ENCODE data around the gene GIMAP5.
"Not testable (repeated sequence)": the region's sequence is repeated elsewhere in the genome, so short reads cannot be mapped to it uniquely, and the experiment has no call there.

Gene GIMAP5

GRCh38 chr7:150766334-150766709, 29.1 kb downstream of the GIMAP5 start:
- Mint-ChIP-seq H3K9me3 (peaks cover 12% of the 10 kb centered on the region), H3K27me3 (no peaks in the 10 kb centered on the region), H3K36me3 (ENCODE audit: low read depth) (peaks cover 65% of the 10 kb centered on the region), H3K4me1 (ENCODE audit: low read depth) (no peaks in the 10 kb centered on the region), H3K27ac (no peak overlapping the region), H3K4me3 (no peak overlapping the region)
- intact Hi-C loops (cut with micrococcal nuclease) = no loop called here

DNA sequence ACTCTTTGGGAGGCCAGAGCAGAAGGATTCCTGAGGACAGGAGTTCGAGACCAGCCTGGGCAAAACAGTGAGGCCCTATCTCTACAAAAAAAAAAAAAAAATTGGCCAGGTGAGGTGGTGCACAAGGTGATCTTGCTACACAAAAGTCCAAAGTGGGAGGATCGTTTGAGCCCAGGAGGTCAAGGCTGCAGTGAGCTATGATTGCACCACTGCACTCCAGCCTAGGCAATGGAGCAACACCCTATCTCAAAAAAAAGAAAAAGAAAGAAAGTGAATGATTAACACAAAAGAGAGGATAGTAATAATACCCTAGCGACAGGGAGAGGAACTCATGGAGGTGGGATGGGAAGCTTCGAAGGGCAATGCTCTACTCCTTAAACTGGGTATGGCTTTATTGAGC, 32.5 kb downstream of the GIMAP5 start:
- H3K9me3 Mint-ChIP-seq = peaks cover 18% of the 10 kb centered on the region
- H3K4me3 Mint-ChIP-seq = no peak overlapping the region
- peaks cover 75% of the 10 kb centered on the region for H3K36me3 Mint-ChIP-seq (ENCODE audit: low read depth)
- H3K4me1 Mint-ChIP-seq (ENCODE audit: low read depth) = peaks cover 5% of the 10 kb centered on the region
- no peak overlapping the region for H3K27ac Mint-ChIP-seq
- intact Hi-C loops (cut with micrococcal nuclease) = loop anchor here (10.0 kb wide), 1 partner anchor 215 kb away; no protein-coding TSS in a partner anchor
- no peaks in the 10 kb centered on the region for H3K27me3 Mint-ChIP-seq

DNA sequence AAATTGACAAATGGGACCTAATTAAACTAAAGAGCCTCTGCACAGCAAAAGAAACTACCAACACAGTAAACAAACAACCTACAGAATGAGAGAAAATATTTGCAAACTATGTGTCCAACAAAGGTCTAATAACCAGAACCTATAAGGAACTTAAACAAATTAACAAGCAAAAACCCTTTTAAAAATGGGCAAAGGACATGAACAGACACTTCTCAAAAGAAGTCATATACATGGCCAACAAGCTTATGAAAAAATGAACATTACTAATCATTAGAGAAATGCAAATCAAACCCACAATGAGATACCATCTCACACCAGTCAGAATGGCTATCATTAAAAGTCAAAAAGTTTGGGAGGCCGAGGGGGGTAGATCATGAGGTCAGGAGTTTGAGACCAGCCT, 36.9 kb downstream of the GIMAP5 start:
- peaks cover 24% of the 10 kb centered on the region for H3K9me3 Mint-ChIP-seq
- H3K36me3 Mint-ChIP-seq (ENCODE audit: low read depth) = peaks cover 81% of the 10 kb centered on the region
- H3K4me3 Mint-ChIP-seq, H3K27ac Mint-ChIP-seq, H3K27me3 Mint-ChIP-seq: not testable (repeated sequence)
- peaks cover 33% of the 10 kb centered on the region for H3K4me1 Mint-ChIP-seq (ENCODE audit: low read depth)
- intact Hi-C loops (cut with micrococcal nuclease) = loop anchor here (10.0 kb wide), 1 partner anchor 211 kb away; no protein-coding TSS in a partner anchor

DNA sequence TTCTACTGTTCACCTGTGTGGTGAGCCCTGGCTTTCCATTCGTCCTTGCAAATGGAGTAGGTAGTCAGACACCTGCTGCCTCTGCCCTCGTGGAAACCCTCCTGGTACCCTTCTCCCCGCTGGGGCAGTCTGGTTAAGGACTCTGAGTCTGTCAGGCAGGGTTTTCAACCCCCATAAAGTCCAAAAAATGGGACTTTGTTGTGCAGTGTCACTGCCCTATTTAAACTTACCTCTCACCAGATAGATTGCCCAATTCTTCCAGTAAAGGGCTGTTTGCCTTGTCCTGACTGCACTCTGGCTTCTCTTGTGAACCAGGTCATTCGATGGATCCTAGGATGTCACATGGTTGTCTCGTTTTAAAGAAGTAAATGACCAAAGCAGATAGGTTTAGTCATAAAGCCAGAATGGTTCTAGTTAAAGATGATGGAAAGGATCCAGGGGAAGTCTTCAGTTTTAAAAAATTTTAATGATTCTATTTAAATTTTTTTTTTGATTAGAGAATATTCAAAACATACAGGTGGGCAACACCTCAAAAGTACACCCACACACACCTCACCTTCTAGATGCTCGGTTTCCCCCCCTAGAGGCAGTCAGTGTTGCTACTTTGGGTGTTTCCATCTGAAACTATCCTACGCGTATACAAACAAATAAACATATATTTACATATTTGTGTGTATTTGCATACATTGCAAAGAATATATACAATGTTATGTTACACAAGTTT, 41.0 kb downstream of the GIMAP5 start:
- Mint-ChIP-seq H3K27ac (peak overlapping the region; percentile 18), H3K27me3 (no peaks in the 10 kb centered on the region), H3K4me1 (ENCODE audit: low read depth) (peaks cover 63% of the 10 kb centered on the region), H3K36me3 (ENCODE audit: low read depth) (peaks cover 71% of the 10 kb centered on the region), H3K4me3 (peak overlapping the region; percentile 7), H3K9me3 (peaks cover 20% of the 10 kb centered on the region)
- intact Hi-C loops (cut with micrococcal nuclease) = loop anchor here (2.0 to 10.0 kb wide), 2 partner anchors 23 to 207 kb away; partner anchors contain the start of genes TMEM176A and TMEM176B

GRCh38 chr7:150778738-150779301, 41.6 kb downstream of the GIMAP5 start:
- Mint-ChIP-seq H3K4me1 (ENCODE audit: low read depth) (peaks cover 61% of the 10 kb centered on the region), H3K9me3 (peaks cover 14% of the 10 kb centered on the region), H3K27me3 (no peaks in the 10 kb centered on the region), H3K4me3 (peak overlapping the region; percentile 61), H3K36me3 (ENCODE audit: low read depth) (peaks cover 65% of the 10 kb centered on the region), H3K27ac (peak overlapping the region; percentile 72)
- intact Hi-C loops (cut with micrococcal nuclease) = loop anchor here (1.0 to 10.0 kb wide), 3 partner anchors 22 to 206 kb away; partner anchors contain the start of genes TMEM176A and TMEM176B

- no peaks in the 10 kb centered on the region for H3K27me3 Mint-ChIP-seq
- H3K4me3 Mint-ChIP-seq = peak overlapping the region; percentile 80
- intact Hi-C loops (cut with micrococcal nuclease) = loop anchor here (10.0 kb wide), 1 partner anchor 305 kb away; the partner anchor contains the start of genes AGAP3, FASTK and TMUB1
- peaks cover 1% of the 10 kb centered on the region for H3K9me3 Mint-ChIP-seq
- H3K36me3 Mint-ChIP-seq (ENCODE audit: low read depth) = peaks cover 52% of the 10 kb centered on the region
- peak overlapping the region; percentile 98 for H3K27ac Mint-ChIP-seq
- peaks cover 61% of the 10 kb centered on the region for H3K4me1 Mint-ChIP-seq (ENCODE audit: low read depth)
These were observed 43.1 kb downstream of the GIMAP5 start for GRCh38 chr7:150780292-150780691.

GRCh38 chr7:150781103-150781502, 43.9 kb downstream of the GIMAP5 start:
- H3K4me1 Mint-ChIP-seq (ENCODE audit: low read depth) = peaks cover 57% of the 10 kb centered on the region
- H3K36me3 Mint-ChIP-seq (ENCODE audit: low read depth) = peaks cover 47% of the 10 kb centered on the region
- no peaks in the 10 kb centered on the region for H3K27me3 Mint-ChIP-seq
- H3K9me3 Mint-ChIP-seq = no peaks in the 10 kb centered on the region
- intact Hi-C loops (cut with micrococcal nuclease) = loop anchor here (10.0 kb wide), 1 partner anchor 304 kb away; the partner anchor contains the start of genes AGAP3, FASTK and TMUB1
- H3K4me3 Mint-ChIP-seq = peak overlapping the region; percentile 80
- peak overlapping the region; percentile 98 for H3K27ac Mint-ChIP-seq

DNA sequence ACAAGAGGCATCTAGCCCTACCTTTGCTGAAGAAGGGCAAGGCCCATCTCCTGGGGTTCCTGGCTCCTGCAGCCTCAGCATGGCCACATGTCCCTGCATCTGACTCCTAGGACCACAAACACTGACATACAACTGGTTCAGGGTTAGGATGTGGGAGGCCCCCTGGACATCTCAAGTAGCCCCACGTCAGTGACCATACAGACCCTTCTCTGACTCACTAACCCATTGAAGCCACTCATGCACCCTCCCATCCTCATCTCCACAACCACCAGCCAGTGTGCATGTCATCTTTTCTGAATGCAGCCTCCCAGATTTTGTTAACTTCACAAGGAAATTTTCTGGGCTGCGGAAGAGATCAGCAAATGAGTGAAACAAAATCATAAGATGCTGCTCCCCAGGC, 44.7 kb downstream of the GIMAP5 start:
- peak overlapping the region; percentile 98 for H3K27ac Mint-ChIP-seq
- H3K4me3 Mint-ChIP-seq = no peak overlapping the region
- intact Hi-C loops (cut with micrococcal nuclease) = loop anchor here (10.0 kb wide), 1 partner anchor 303 kb away; the partner anchor contains the start of genes AGAP3, FASTK and TMUB1
- H3K36me3 Mint-ChIP-seq (ENCODE audit: low read depth) = peaks cover 38% of the 10 kb centered on the region
- H3K4me1 Mint-ChIP-seq (ENCODE audit: low read depth) = peaks cover 53% of the 10 kb centered on the region
- H3K9me3 Mint-ChIP-seq = no peaks in the 10 kb centered on the region
- H3K27me3 Mint-ChIP-seq = no peaks in the 10 kb centered on the region

DNA sequence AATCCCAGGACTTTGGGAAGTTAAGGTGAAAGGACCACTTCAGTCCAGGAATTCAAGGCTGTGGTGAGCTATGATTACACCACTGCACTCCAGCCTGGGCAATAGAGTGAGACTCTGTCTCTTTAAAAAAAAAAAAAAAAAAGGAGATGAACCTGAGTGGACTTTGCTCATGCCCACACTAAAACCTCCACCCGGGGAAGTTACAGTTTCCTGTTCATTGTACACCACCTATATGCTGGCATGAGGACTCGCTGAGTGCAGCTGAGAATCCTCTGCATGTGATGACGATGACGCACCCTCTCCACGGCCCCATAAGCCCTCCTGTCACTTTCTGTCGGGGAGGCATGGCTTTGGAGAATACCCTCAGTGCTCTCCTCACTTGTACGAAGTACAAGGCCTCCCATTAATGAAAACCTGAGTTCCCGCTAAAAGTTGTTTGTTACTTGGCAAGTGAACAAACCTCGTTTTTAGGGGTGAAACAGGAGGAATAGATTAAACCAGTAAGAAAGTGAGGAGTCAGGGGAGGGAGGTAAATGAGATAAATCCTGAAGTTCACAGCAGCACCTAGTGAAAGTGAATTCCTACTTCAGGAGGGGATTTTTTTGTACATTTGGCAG, 47.0 kb downstream of the GIMAP5 start:
- intact Hi-C loops (cut with micrococcal nuclease) = loop anchor here (10.0 kb wide), 1 partner anchor 301 kb away; the partner anchor contains the start of genes AGAP3, FASTK and TMUB1
- Mint-ChIP-seq H3K4me1 (ENCODE audit: low read depth) (peaks cover 32% of the 10 kb centered on the region), H3K27me3 (no peaks in the 10 kb centered on the region), H3K27ac (peak overlapping the region; percentile 98), H3K9me3 (no peaks in the 10 kb centered on the region), H3K4me3 (peak overlapping the region; percentile 50), H3K36me3 (ENCODE audit: low read depth) (peaks cover 45% of the 10 kb centered on the region)

GRCh38 chr7:150784954-150785353, 47.7 kb downstream of the GIMAP5 start:
- peak overlapping the region; percentile 61 for H3K4me3 Mint-ChIP-seq
- H3K36me3 Mint-ChIP-seq (ENCODE audit: low read depth) = peaks cover 46% of the 10 kb centered on the region
- H3K27ac Mint-ChIP-seq = peak overlapping the region; percentile 98
- intact Hi-C loops (cut with micrococcal nuclease) = loop anchor here (10.0 kb wide), 1 partner anchor 300 kb away; the partner anchor contains the start of genes AGAP3, FASTK and TMUB1
- no peaks in the 10 kb centered on the region for H3K27me3 Mint-ChIP-seq
- H3K9me3 Mint-ChIP-seq = no peaks in the 10 kb centered on the region
- H3K4me1 Mint-ChIP-seq (ENCODE audit: low read depth) = peaks cover 29% of the 10 kb centered on the region

GRCh38 chr7:150787321-150788281, 50.4 kb downstream of the GIMAP5 start:
- intact Hi-C loops (cut with micrococcal nuclease) = loop anchor here (1.0 to 10.0 kb wide), 2 partner anchors 11 to 297 kb away; partner anchors contain the start of genes AGAP3, FASTK and TMUB1
- no peaks in the 10 kb centered on the region for H3K9me3 Mint-ChIP-seq
- peaks cover 6% of the 10 kb centered on the region for H3K4me1 Mint-ChIP-seq (ENCODE audit: low read depth)
- no peaks in the 10 kb centered on the region for H3K27me3 Mint-ChIP-seq
- peak overlapping the region; percentile 51 for H3K4me3 Mint-ChIP-seq
- peaks cover 23% of the 10 kb centered on the region for H3K36me3 Mint-ChIP-seq (ENCODE audit: low read depth)
- H3K27ac Mint-ChIP-seq = peak overlapping the region; percentile 98

GRCh38 chr7:150788474-150789269, 51.5 kb downstream of the GIMAP5 start:
- peak overlapping the region; percentile 98 for H3K27ac Mint-ChIP-seq
- no peaks in the 10 kb centered on the region for H3K4me1 Mint-ChIP-seq (ENCODE audit: low read depth)
- H3K4me3 Mint-ChIP-seq = peak overlapping the region; percentile 30
- intact Hi-C loops (cut with micrococcal nuclease) = loop anchor here (10.0 kb wide), 1 partner anchor 296 kb away; the partner anchor contains the start of genes AGAP3, FASTK and TMUB1
- H3K27me3 Mint-ChIP-seq = no peaks in the 10 kb centered on the region
- H3K36me3 Mint-ChIP-seq (ENCODE audit: low read depth) = peaks cover 23% of the 10 kb centered on the region
- no peaks in the 10 kb centered on the region for H3K9me3 Mint-ChIP-seq
